WTC11 (cell line): ENCODE results near the gene TMC4. TPM values are rescaled to one million over a fixed set of nuclear protein-coding genes. Genes with fewer than 3 reads are reported as not detected.
A peak's percentile ranks its signal among the peaks of the same experiment; 100 is the strongest.

Experiments
- ATAC-seq: fragments of 200-7000 bp; cut with Tn5 transposase; 2 replicates; pipeline ENCODE4 v1.10.0; 2021; ENCODE audit warnings: mild to moderate bottlenecking, moderate library complexity
- Bru-seq: library from RNA; stranded (reverse); fragments of 400-500 nt; gene quantifications from one replicate; lab custom pipeline; 2021; lab: Mats Ljungman, UMichigan
- CTCF ChIA-PET: fragments of 300-600 bp; sonication (Branson Sonifier 250); formaldehyde crosslinking; loops from one replicate; lab custom pipeline; 2021; ENCODE audit warnings: antibody characterized with exemption; lab: Charles Lee
- POLR2A ChIA-PET: fragments of 350-600 bp; sonication (Branson Sonifier 250); formaldehyde crosslinking; loops from one replicate; lab custom pipeline; 2021; ENCODE audit warnings: antibody characterized with exemption; lab: Charles Lee
- DNase-seq: peaks from one replicate; pipeline ENCODE4 v3.0.0; 2021; ENCODE audit warnings: low spot score
- H3K27ac Mint-ChIP-seq: 2 replicates; pipeline ENCODE4 v1.8.0; 2021; ENCODE audit warnings: mixed read lengths
- H3K27me3 Mint-ChIP-seq: 2 replicates; pipeline ENCODE4 v1.8.0; 2021; ENCODE audit warnings: low read depth, mild to moderate bottlenecking, moderate library complexity, mixed read lengths
- H3K36me3 Mint-ChIP-seq: 2 replicates; pipeline ENCODE4 v1.8.0; 2021; ENCODE audit warnings: mixed read lengths
- H3K4me1 Mint-ChIP-seq: 2 replicates; pipeline ENCODE4 v1.8.0; 2022; ENCODE audit warnings: mixed read lengths
- H3K4me3 Mint-ChIP-seq: 2 replicates; pipeline ENCODE4 v1.8.0; 2021; ENCODE audit warnings: mild to moderate bottlenecking, moderate library complexity, mixed read lengths
- H3K9me3 Mint-ChIP-seq: 2 replicates; pipeline ENCODE4 v1.8.0; 2021; ENCODE audit warnings: mixed read lengths
- ARID4B ChIP-seq: sonication (generic); formaldehyde crosslinking; IDR thresholded peaks from 2 replicates; pipeline ENCODE4 v1.8.0; 2023; ENCODE audit warnings: missing genetic modification reagents, mild to moderate bottlenecking, borderline replicate concordance
- ATF2 ChIP-seq: sonication (generic); formaldehyde crosslinking; IDR thresholded peaks from 2 replicates; pipeline ENCODE4 v1.8.1; 2022; ENCODE audit warnings: low read depth, missing genetic modification reagents, borderline replicate concordance
- ATF3 ChIP-seq: sonication (generic); formaldehyde crosslinking; conservative IDR thresholded peaks from 2 replicates; pipeline ENCODE4 v1.8.1; 2022; ENCODE audit warnings: mild to moderate bottlenecking, missing genetic modification reagents
- E2F1 ChIP-seq: sonication (generic); formaldehyde crosslinking; IDR thresholded peaks from 2 replicates; pipeline ENCODE4 v1.8.0; 2022; ENCODE audit warnings: mild to moderate bottlenecking, missing genetic modification reagents
- FOXP4 ChIP-seq: sonication (generic); formaldehyde crosslinking; IDR thresholded peaks from 2 replicates; pipeline ENCODE4 v1.8.0; 2022; ENCODE audit warnings: mild to moderate bottlenecking, missing genetic modification reagents
- HMGA2 ChIP-seq: fragments of 250-450 bp; sonication (Bioruptor Pico); IDR thresholded peaks from 2 replicates; pipeline ENCODE4 v1.4.0; 2021; ENCODE audit warnings: mild to moderate bottlenecking, moderate library complexity
- JAZF1 ChIP-seq: fragments of 250-450 bp; sonication (Bioruptor Pico); IDR thresholded peaks from 2 replicates; pipeline ENCODE4 v1.9.0; 2021; ENCODE audit warnings: moderate library complexity, mild to moderate bottlenecking, inconsistent platforms
- MYBL2 ChIP-seq: sonication (generic); formaldehyde crosslinking; IDR thresholded peaks from 2 replicates; pipeline ENCODE4 v1.8.1; 2023; ENCODE audit warnings: mild to moderate bottlenecking, moderate library complexity, missing genetic modification reagents
- NR2C2 ChIP-seq: sonication (generic); formaldehyde crosslinking; IDR thresholded peaks from 2 replicates; pipeline ENCODE4 v1.8.0; 2022; ENCODE audit warnings: mild to moderate bottlenecking, missing genetic modification reagents
- RORB ChIP-seq: fragments of 250-450 bp; sonication (Bioruptor Pico); IDR thresholded peaks from 2 replicates; pipeline ENCODE4 v1.9.0; 2021; ENCODE audit warnings: mild to moderate bottlenecking
- ZNF263 ChIP-seq: sonication (generic); formaldehyde crosslinking; IDR thresholded peaks from 2 replicates; pipeline ENCODE4 v1.8.1; 2022; ENCODE audit warnings: low read depth, mild to moderate bottlenecking, moderate library complexity, missing genetic modification reagents
- ZNF396 ChIP-seq: fragments of 250-450 bp; sonication (Bioruptor Pico); IDR thresholded peaks from 2 replicates; pipeline ENCODE4 v1.8.0; 2021; ENCODE audit warnings: mild to moderate bottlenecking, moderate library complexity, borderline replicate concordance
- ZNF416 ChIP-seq: fragments of 250-450 bp; sonication (Bioruptor Pico); IDR thresholded peaks from 2 replicates; pipeline ENCODE4 v1.9.0; 2021; ENCODE audit warnings: mild to moderate bottlenecking, inconsistent platforms
- ZNF423 ChIP-seq: fragments of 250-450 bp; sonication (Bioruptor Pico); IDR thresholded peaks from 2 replicates; pipeline ENCODE4 v2.1.2; 2022; ENCODE audit warnings: mild to moderate bottlenecking, moderate library complexity
- ZNF512 ChIP-seq: sonication (generic); formaldehyde crosslinking; IDR thresholded peaks from 2 replicates; pipeline ENCODE4 v1.8.1; 2022; ENCODE audit warnings: missing genetic modification reagents, borderline replicate concordance
- ZNF532 ChIP-seq: fragments of 250-450 bp; sonication (Bioruptor Pico); IDR thresholded peaks from 2 replicates; pipeline ENCODE4 v1.9.0; 2021; ENCODE audit warnings: mild to moderate bottlenecking, borderline replicate concordance
- long read RNA-seq, 3 experiments: library from RNA in 1 of 3; library from capped mRNA in 1 of 3; library from polyadenylated mRNA in 1 of 3; unstranded in 2 of 3; stranded (forward) in 1 of 3; transcript quantifications; one replicate each; pipeline ENCODE4 v2.0.0, GENCODE V29; 2021
- total RNA-seq: library from RNA; stranded (reverse); gene quantifications from 3 replicates; pipeline ENCODE4 v1.2.3, GENCODE V29; 2021

The TMC4 gene
- total RNA-seq (9.3 to 14.7 TPM (median 13.8 TPM) in 3 replicates), Bru-seq, nascent RNA (percentile 42 among the genes with signal in this experiment)
- long read RNA-seq, experiment 1, transcript TMC4-210 (15 exons, 2,373 nt): major isoform, 5 of 13 reads
- long read RNA-seq, experiment 1, partial matches to known transcripts: 0 of 13 reads
- long read RNA-seq, experiment 1, other reads (novel, unspliced or antisense): 8 of 13 reads
- long read RNA-seq, experiment 2, partial matches to known transcripts: 3 of 5 reads
- long read RNA-seq, experiment 2, other reads (novel, unspliced or antisense): 1 of 5 reads
- long read RNA-seq, experiment 3, partial matches to known transcripts: 1 of 2 reads
- long read RNA-seq, experiment 3, other reads (novel, unspliced or antisense): 1 of 2 reads

GRCh38 chr19:54172471-54173358 is at the start of gene TMC4:
Gene TMC4, minus strand, starts transcription at chr19:54173160. Its CDS starts 43 bp downstream, at chr19:54173117.
- peaks cover 13% of the 10 kb centered on the region for H3K4me1 Mint-ChIP-seq
- no peaks in the 10 kb centered on the region for H3K27me3 Mint-ChIP-seq
- H3K36me3 Mint-ChIP-seq: 0 out of 2 replicates have a peak, but pooled peaks cover 7% of the 10 kb centered on the region
- H3K9me3 Mint-ChIP-seq: no peaks in the 10 kb centered on the region
- peak within 1 kb of the TSS; percentile 82 for H3K4me3 Mint-ChIP-seq
- H3K27ac Mint-ChIP-seq: peak within 1 kb of the TSS; percentile 89
- ATAC-seq (peak; percentile 90), DNase-seq (peak; percentile 88)
- CTCF ChIA-PET: interaction anchor here (0.6 to 2.2 kb wide), 18 partner anchors 8 to 453 kb away, joined by 3 to 31 read pairs (median 4); partner anchors contain the start of genes CNOT3, LILRA6, MBOAT7 and PRPF31
- POLR2A ChIA-PET: interaction anchor here (0.8 to 1.6 kb wide), 6 partner anchors 8 to 77 kb away, joined by 3 to 9 read pairs (median 4); partner anchors contain the start of genes MBOAT7, PRPF31, TFPT and TSEN34
- no peak for TF ChIP-seq MYBL2
- no peak for TF ChIP-seq E2F1 (CRISPR knock-in tag)
- no peak for TF ChIP-seq ZNF512
- TF ChIP-seq ATF2 (CRISPR knock-in tag): no peak
- no peak for TF ChIP-seq ATF3 (CRISPR knock-in tag)
- no peak for TF ChIP-seq RORB
- TF ChIP-seq ZNF263 (CRISPR knock-in tag): no peak
- no peak for TF ChIP-seq HMGA2
- no peak for TF ChIP-seq ZNF416 (CRISPR knock-in tag)
- no peak for TF ChIP-seq ZNF396
- TF ChIP-seq ZNF532 (CRISPR knock-in tag): peak; percentile 35; the same call in 1 of the 2 replicates
- TF ChIP-seq ARID4B (CRISPR knock-in tag): no peak
- TF ChIP-seq ZNF423 (CRISPR knock-in tag): peak; percentile 86
- TF ChIP-seq FOXP4: 0 out of 2 replicates have a peak, but pooled peaks have one; percentile 65
- TF ChIP-seq JAZF1 (CRISPR knock-in tag): no peak
- no peak for TF ChIP-seq NR2C2 (CRISPR knock-in tag)
